22Rv1 (cell line): ENCODE data around the gene ACE2.
A peak's percentile ranks its signal among the peaks of the same experiment; 100 is the strongest.

ENCODE experiments used
- H3K27ac ChIP-seq: fragments of 450-650 bp; 2 replicates; pipeline ENCODE4 v1.5.1; 2017
- CTCF ChIP-seq: fragments of 450-650 bp; IDR thresholded peaks from 2 replicates; pipeline ENCODE4 v1.5.1; 2017; ENCODE audit warnings: mild to moderate bottlenecking
- ZFX ChIP-seq: fragments of 450-650 bp; IDR thresholded peaks from 2 replicates; pipeline ENCODE4 v1.6.1; 2017; ENCODE audit warnings: antibody characterized with exemption, borderline replicate concordance

Gene ACE2

GRCh38 chrX:15602761-15603160, 2.0 kb upstream of the ACE2 start:
- no peak overlapping the region for H3K27ac ChIP-seq
- TF ChIP-seq ZFX (no peak), CTCF (no peak)

- H3K27ac ChIP-seq, result no peak overlapping the region
- TF ChIP-seq ZFX (no peak), CTCF (no peak)
Measured at GRCh38 chrX:15601932-15602331, 1.2 kb upstream of the ACE2 start.

GRCh38 chrX:15600049-15600448, 711 bp downstream of the ACE2 start:
- no peak for TF ChIP-seq CTCF
- TF ChIP-seq ZFX, result no peak
- no peak overlapping the region for H3K27ac ChIP-seq

- no peak for TF ChIP-seq CTCF
- TF ChIP-seq ZFX, result no peak
- no peak overlapping the region for H3K27ac ChIP-seq
Measured at GRCh38 chrX:15599461-15599860, 1.3 kb downstream of the ACE2 start.

- TF ChIP-seq ZFX (no peak), CTCF (no peak)
- no peak overlapping the region for H3K27ac ChIP-seq
Measured at GRCh38 chrX:15598026-15598425, 2.7 kb downstream of the ACE2 start.

- peak; percentile 20; the same call in 1 of the 2 replicates for TF ChIP-seq CTCF
- TF ChIP-seq ZFX, result no peak
- H3K27ac ChIP-seq, result no peak overlapping the region
Measured at GRCh38 chrX:15594371-15594770, 6.4 kb downstream of the ACE2 start.

GRCh38 chrX:15579778-15580747, 20.7 kb downstream of the ACE2 start:
- H3K27ac ChIP-seq, result no peak overlapping the region
- TF ChIP-seq CTCF (no peak), ZFX (no peak)
